GM18499 (cell line): Measurements from ENCODE around the gene NDUFV1.
"Not testable (repeated sequence)": the region's sequence is repeated elsewhere in the genome, so short reads cannot be mapped to it uniquely, and the experiment has no call there.

Source experiments
- ATAC-seq: cut with Tn5 transposase; IDR thresholded peaks from one replicate; pipeline ENCODE4 v1.9.1; 2021; ENCODE audit warnings: moderate number of reproducible peaks; ENCODE audit not compliant: insufficient read depth, unreplicated experiment

Gene NDUFV1

DNA sequence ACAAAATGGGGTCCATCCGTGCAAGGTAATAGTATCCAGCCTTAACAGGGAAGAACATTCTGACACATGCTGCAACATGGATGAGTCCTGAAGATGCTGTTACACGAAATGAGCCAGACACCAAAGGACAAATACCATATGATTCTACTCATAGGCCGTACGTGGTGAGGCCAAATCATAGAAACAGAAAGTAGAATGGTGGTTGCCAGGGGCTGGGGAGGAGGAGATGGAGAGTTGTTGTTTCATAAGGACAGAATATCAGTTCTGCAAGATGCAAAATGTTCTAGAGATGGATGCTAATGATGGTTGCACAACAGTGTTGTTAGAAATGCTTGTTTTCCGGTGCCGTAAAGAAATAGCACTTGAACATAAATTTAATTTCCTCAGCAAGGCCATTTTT lies 30.2 kb downstream of the NDUFV1 start:
- ATAC-seq, result no peak

- not testable (repeated sequence) for ATAC-seq
Measured at GRCh38 chr11:67637441-67637840, 30.7 kb downstream of the NDUFV1 start.

GRCh38 chr11:67638535-67639437 lies 32.0 kb downstream of the NDUFV1 start:
- no peak for ATAC-seq

DNA sequence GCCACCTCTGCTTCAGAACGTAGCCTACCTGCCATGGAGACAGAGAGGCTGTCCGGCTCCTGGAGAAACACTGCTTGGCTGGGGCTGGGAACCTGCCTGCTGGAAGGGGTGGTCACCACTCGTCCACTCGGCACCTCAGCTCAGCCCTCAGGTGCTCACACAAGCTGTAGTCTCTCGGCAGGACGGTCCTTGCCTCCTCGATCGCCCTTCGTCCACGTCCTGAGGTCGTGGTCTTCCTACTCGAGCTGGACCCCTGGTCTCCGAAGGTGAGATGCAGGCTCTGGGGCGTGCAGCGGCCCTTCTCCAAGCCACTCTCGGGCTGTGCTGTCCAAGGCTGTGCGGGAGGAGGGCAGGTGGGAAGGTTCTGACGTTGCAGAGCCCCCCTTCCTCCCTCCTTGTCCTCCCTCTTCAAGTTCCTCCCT lies 32.7 kb downstream of the NDUFV1 start, which contains the start of gene TBX10:
Gene TBX10 (minus strand): TSS at position 326 of the 422 bp plus-strand sequence. CDS start 291 bp downstream, at position 35.
- no peak for ATAC-seq

GRCh38 chr11:67640021-67640757 lies 33.5 kb downstream of the NDUFV1 start:
- no peak for ATAC-seq

DNA sequence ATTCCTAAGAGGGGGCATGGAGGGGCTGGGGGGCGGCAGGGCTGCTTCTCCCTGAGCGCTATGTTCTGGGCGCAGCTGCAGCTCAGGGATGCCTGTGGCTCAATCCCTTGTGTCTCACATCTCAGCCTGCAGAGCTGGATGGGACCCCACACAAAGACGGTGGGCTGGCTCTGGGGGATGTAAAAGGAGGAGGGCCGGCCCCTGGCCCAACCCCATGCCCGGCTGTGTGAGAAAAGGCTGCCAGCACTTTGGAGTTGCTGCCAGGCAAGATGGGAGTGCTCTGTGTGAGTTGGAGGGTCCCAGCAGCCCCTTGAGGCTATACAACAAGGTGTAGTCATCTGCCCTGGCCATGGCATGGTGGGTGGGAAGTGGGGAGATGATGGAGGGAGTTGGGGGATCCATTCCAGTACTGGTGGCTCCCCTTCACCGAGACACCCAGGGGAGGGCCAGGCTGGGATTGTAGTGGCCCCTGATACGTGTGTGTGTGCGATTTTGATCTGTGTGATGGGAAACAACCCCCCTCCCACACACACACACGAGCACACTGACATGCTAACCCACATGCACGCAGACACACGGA lies 34.1 kb downstream of the NDUFV1 start:
- ATAC-seq, result no peak

GRCh38 chr11:67641338-67642172 lies 34.8 kb downstream of the NDUFV1 start:
- no peak for ATAC-seq

DNA sequence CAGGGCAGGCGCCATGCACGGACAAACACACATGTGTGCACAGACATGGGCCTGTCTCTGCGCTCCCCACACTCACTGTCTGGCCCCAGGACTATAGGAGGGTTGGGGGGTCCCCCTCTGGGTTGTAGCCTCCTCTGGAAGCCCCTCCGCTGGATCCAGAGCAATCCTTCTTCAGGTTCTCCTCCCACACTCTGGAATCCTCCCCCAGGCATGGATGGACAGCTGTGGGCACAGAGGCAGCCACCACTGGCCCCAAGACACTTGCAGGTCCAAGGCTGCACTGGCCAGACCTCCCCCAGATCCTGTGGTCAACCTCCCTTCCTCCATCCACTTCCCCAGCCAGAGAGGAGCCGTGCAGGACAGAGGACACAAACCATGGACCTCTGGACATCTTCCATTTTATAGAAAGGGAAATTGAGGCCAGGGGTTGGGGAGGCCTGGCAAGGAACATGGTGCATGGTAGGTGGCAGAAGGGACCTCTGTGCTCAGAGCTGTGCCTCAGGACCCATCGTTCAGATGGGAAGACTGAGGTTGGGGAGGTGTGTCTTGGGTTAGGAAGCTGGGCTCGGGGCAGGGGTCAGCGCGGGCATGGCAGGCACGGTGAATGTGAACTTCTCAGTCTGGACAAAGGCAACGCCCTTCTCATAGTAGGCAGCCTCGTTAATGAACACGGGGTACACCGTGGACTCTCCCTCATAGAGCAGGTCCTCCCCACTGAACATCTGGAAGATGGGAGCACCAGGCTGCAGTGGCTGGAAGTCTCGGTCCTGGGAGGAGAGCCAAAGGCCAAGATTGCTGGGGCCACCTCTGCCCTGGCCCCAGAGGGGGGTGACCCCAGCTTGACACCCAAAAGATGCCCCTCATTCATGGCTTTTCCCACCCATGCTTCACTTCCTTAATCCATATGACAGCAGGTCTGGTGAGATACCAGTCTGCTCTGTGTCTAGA lies 35.7 kb downstream of the NDUFV1 start:
- no peak for ATAC-seq

- ATAC-seq, result no peak
Measured at GRCh38 chr11:67644042-67644441, 37.3 kb downstream of the NDUFV1 start.

- ATAC-seq, result no peak
Measured at GRCh38 chr11:67644472-67645418, 38.0 kb downstream of the NDUFV1 start.

GRCh38 chr11:67645521-67646461 lies 39.1 kb downstream of the NDUFV1 start:
- no peak for ATAC-seq

GRCh38 chr11:67646535-67647336 lies 40.0 kb downstream of the NDUFV1 start:
- ATAC-seq, result no peak

GRCh38 chr11:67647471-67647870 lies 40.7 kb downstream of the NDUFV1 start:
- no peak for ATAC-seq

GRCh38 chr11:67648140-67648795 lies 41.5 kb downstream of the NDUFV1 start:
- ATAC-seq, result no peak

DNA sequence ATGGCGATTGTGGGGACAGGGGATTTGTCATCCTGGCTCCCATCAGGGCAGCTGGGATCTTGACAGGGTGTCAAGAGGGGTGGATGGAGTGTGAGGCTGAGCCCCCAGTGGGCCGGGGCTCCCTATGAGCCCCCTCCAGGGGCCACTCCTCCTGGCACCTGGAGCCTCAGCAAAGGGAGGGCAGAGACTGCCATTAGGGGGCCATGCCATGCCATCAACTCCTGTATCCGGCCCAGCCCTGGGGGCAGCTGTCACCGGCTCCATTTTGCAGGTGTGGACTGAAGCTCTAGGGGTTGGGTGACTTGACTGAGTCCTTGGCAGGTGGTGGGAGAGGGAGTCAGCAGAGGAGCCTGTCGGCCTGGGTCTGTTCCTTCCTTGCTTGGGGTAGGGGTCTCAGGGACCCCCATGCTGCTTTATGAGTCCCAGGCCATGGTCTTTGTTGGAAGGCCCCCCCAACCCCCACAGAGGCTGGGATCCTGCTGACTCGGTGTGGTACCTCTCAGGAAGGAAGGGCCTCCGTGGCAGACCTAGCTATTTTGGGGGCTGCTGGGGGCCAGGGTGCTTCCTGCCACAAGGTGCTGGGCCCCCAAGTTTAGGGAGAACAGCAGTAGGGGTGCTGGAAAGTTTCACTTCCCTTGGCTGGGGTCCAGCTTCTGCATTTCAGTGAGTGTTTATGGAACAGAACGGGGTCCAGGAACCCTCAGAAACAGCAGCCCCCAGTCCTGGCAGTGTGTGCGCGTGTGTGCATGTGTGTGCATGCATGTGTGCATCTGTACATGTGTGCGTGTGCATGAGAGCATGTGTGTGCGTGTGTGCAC lies 42.3 kb downstream of the NDUFV1 start:
- ATAC-seq, result no peak
